HepG2 (cell line): Measurements from ENCODE around the gene SRC. TPM values are rescaled to one million over a fixed set of nuclear protein-coding genes. Genes with fewer than 3 reads are reported as not detected.

Experiments used
- BCL6 ChIP-seq: IDR thresholded peaks from 2 replicates; pipeline ENCODE4 v1.6.1; 2016; ENCODE audit warnings: missing genetic modification reagents, missing compliant biosample characterization
- EEA1 ChIP-seq: sonication (generic); formaldehyde crosslinking; IDR thresholded peaks from 2 replicates; pipeline ENCODE4 v1.5.1; 2020; ENCODE audit warnings: mild to moderate bottlenecking, missing genetic modification reagents, borderline replicate concordance
- KLF12 ChIP-seq: sonication (generic); formaldehyde crosslinking; IDR thresholded peaks from 2 replicates; pipeline ENCODE4 v1.4.0; 2020; ENCODE audit warnings: missing genetic modification reagents, borderline replicate concordance
- MEIS1 ChIP-seq: sonication (generic); formaldehyde crosslinking; IDR thresholded peaks from 2 replicates; pipeline ENCODE4 v1.9.0; 2021; ENCODE audit warnings: mild to moderate bottlenecking, missing genetic modification reagents, moderate library complexity, borderline replicate concordance
- PHF21A ChIP-seq: sonication (generic); formaldehyde crosslinking; IDR thresholded peaks from 2 replicates; pipeline ENCODE4 v1.5.0; 2020; ENCODE audit warnings: mild to moderate bottlenecking, missing genetic modification reagents
- PRDM10 ChIP-seq: sonication (generic); formaldehyde crosslinking; IDR thresholded peaks from 2 replicates; pipeline ENCODE4 v1.4.0; 2020; ENCODE audit warnings: low read depth, missing genetic modification reagents
- RFX1 ChIP-seq: fragments of 450-650 bp; IDR thresholded peaks from 2 replicates; pipeline ENCODE4 v1.6.1; 2017
- RFXANK ChIP-seq: IDR thresholded peaks from 2 replicates; pipeline ENCODE4 v1.6.1; 2016
- TBX3 ChIP-seq: fragments of 450-650 bp; IDR thresholded peaks from 2 replicates; pipeline ENCODE4 v1.6.1; 2017; ENCODE audit warnings: antibody characterized with exemption, mild to moderate bottlenecking, inconsistent platforms, borderline replicate concordance
- TOE1 ChIP-seq: sonication (generic); formaldehyde crosslinking; IDR thresholded peaks from 2 replicates; pipeline ENCODE4 v1.4.0; 2020; ENCODE audit warnings: mild to moderate bottlenecking, missing genetic modification reagents
- ZBTB3 ChIP-seq: sonication (generic); formaldehyde crosslinking; IDR thresholded peaks from 2 replicates; pipeline ENCODE4 v1.4.0; 2020; ENCODE audit warnings: low read depth, mild to moderate bottlenecking, moderate library complexity, missing genetic modification reagents, borderline replicate concordance
- ZFP62 ChIP-seq: sonication (generic); formaldehyde crosslinking; IDR thresholded peaks from 2 replicates; pipeline ENCODE4 v1.4.0; 2020; ENCODE audit warnings: missing genetic modification reagents
- ZHX1 ChIP-seq: sonication (generic); formaldehyde crosslinking; IDR thresholded peaks from 2 replicates; pipeline ENCODE4 v1.8.1; 2022; ENCODE audit warnings: low read depth, mild to moderate bottlenecking, missing genetic modification reagents
- ZNF230 ChIP-seq: sonication (generic); formaldehyde crosslinking; IDR thresholded peaks from 2 replicates; pipeline ENCODE4 v1.4.0; 2020; ENCODE audit warnings: mild to moderate bottlenecking, missing genetic modification reagents
- ZNF263 ChIP-seq: sonication (generic); formaldehyde crosslinking; IDR thresholded peaks from 2 replicates; pipeline ENCODE4 v1.4.0; 2020; ENCODE audit warnings: missing genetic modification reagents
- ZNF563 ChIP-seq: sonication (generic); formaldehyde crosslinking; IDR thresholded peaks from 2 replicates; pipeline ENCODE4 v1.8.0; 2022; ENCODE audit warnings: mild to moderate bottlenecking, moderate library complexity, missing genetic modification reagents
- ZNF687 ChIP-seq: sonication (generic); formaldehyde crosslinking; IDR thresholded peaks from 2 replicates; pipeline ENCODE4 v1.5.1; 2020; ENCODE audit warnings: mild to moderate bottlenecking, missing genetic modification reagents, moderate library complexity
- ZNF768 ChIP-seq: sonication (generic); formaldehyde crosslinking; IDR thresholded peaks from 2 replicates; pipeline ENCODE4 v1.4.0; 2020; ENCODE audit warnings: missing genetic modification reagents
- ZNF777 ChIP-seq: sonication (generic); formaldehyde crosslinking; IDR thresholded peaks from 2 replicates; pipeline ENCODE4 v1.4.0; 2020; ENCODE audit warnings: missing genetic modification reagents
- polyA plus RNA-seq, 8 experiments: library from polyadenylated mRNA; depleted of rRNA in 3 of 8; stranded (reverse) in 7 of 8; unstranded in 1 of 8; fragments of >200 nt; fragmentation: Illumina TruSeq in 4 of 8; extraction: Trizol in 4 of 8; gene quantifications; 2 replicates each; pipeline versions ENCODE4 v1.2.1 to v1.2.3, GENCODE V29; 2011 to 2016; ENCODE audit warnings: low read depth in 4 of 8, missing spikeins in 1 of 8, mixed read lengths in 1 of 8; ENCODE audit not compliant: insufficient read depth in 1 of 8
- total RNA-seq, 5 experiments: library from RNA; depleted of rRNA; stranded (reverse); fragments of >200 nt; fragmentation: Illumina TruSeq; extraction: Trizol; gene quantifications; 2 replicates each; pipeline ENCODE4 v1.2.3, GENCODE V29; 2016; ENCODE audit warnings: low read depth in 1 of 5

The SRC gene
- total and polyA plus RNA-seq, 2 of the 13 experiments (the other 11 are each of a cell fraction or from before 2014, with no cell fraction given): 54.7 to 192 TPM

- no peak for TF ChIP-seq TOE1
- no peak for TF ChIP-seq KLF12 (CRISPR knock-in tag)
- no peak for TF ChIP-seq ZBTB3 (CRISPR knock-in tag)
- no peak for TF ChIP-seq ZFP62 (CRISPR knock-in tag)
- no peak for TF ChIP-seq RFX1
- 0 out of 2 replicates have a peak, but pooled peaks have one; percentile 16 for TF ChIP-seq ZNF263 (CRISPR knock-in tag)
- TF ChIP-seq TBX3: 0 out of 2 replicates have a peak, but pooled peaks have one; percentile 9
- no peak; the same call in 1 of the 2 replicates for TF ChIP-seq MEIS1 (CRISPR knock-in tag)
- TF ChIP-seq ZNF687 (CRISPR knock-in tag): peak; percentile 71
- TF ChIP-seq EEA1: no peak
- no peak for TF ChIP-seq ZNF563 (CRISPR knock-in tag)
- TF ChIP-seq RFXANK (CRISPR knock-in tag): peak; percentile 79; the same call in 1 of the 2 replicates
- TF ChIP-seq PHF21A (CRISPR knock-in tag): peak; percentile 27
- 0 out of 2 replicates have a peak, but pooled peaks have one; percentile 14 for TF ChIP-seq PRDM10 (CRISPR knock-in tag)
- peak; percentile 54; the same call in 1 of the 2 replicates for TF ChIP-seq BCL6 (CRISPR knock-in tag)
- peak; percentile 75; the same call in 1 of the 2 replicates for TF ChIP-seq ZHX1 (CRISPR knock-in tag)
- TF ChIP-seq ZNF768 (CRISPR knock-in tag): peak; percentile 100
- no peak for TF ChIP-seq ZNF777 (CRISPR knock-in tag)
- TF ChIP-seq ZNF230 (CRISPR knock-in tag): no peak
Observed at GRCh38 chr20:37379967-37380828, 34.3 kb downstream of the SRC start (continued).
